H1 (cell line): ENCODE data around the gene CDIPT. TPM values are rescaled to one million over a fixed set of nuclear protein-coding genes. Genes with fewer than 3 reads are reported as not detected.

ENCODE experiments used
- CHD7 ChIP-seq: fragments of 300-600 bp; sonication (generic); IDR thresholded peaks from 2 replicates; pipeline ENCODE4 v1.7.1; 2012; ENCODE audit warnings: low read length, moderate library complexity, mild to moderate bottlenecking, inconsistent platforms; ENCODE audit not compliant: insufficient replicate concordance
- E2F6 ChIP-seq: IDR thresholded peaks from 2 replicates; pipeline ENCODE4 v1.6.1; 2012; ENCODE audit warnings: inconsistent platforms
- GTF2F1 ChIP-seq: IDR thresholded peaks from 2 replicates; pipeline ENCODE4 v1.6.1; 2012; ENCODE audit warnings: low read depth, low read length, improper control_type of control experiment, borderline replicate concordance
- HDAC6 ChIP-seq: IDR thresholded peaks from one replicate; pipeline ENCODE4 v1.7.1; 2012; ENCODE audit warnings: low read depth, mild to moderate bottlenecking, inconsistent platforms, low read length, moderate library complexity
- MAX ChIP-seq: IDR thresholded peaks from 2 replicates; pipeline ENCODE4 v1.6.1; 2012; ENCODE audit warnings: inconsistent platforms
- POLR2AphosphoS5 ChIP-seq: IDR thresholded peaks from 2 replicates; pipeline ENCODE4 v1.6.1; 2011; ENCODE audit warnings: low read depth, low read length
- RBBP5 ChIP-seq: IDR thresholded peaks from 2 replicates; pipeline ENCODE4 v1.7.1; 2012; ENCODE audit warnings: low read depth, mild to moderate bottlenecking, inconsistent platforms, low read length, moderate library complexity, borderline replicate concordance
- SAP30 ChIP-seq: fragments of 300-600 bp; sonication (generic); IDR thresholded peaks from 2 replicates; pipeline ENCODE4 v1.7.1; 2012; ENCODE audit warnings: low read length, moderate library complexity, mild to moderate bottlenecking, inconsistent platforms; ENCODE audit not compliant: insufficient read depth, insufficient replicate concordance
- polyA plus RNA-seq, 7 experiments: library from polyadenylated mRNA; depleted of rRNA in 3 of 7; stranded (reverse) in 5 of 7; unstranded in 2 of 7; fragments of >200 nt in 5 of 7; fragments of 200-250 nt in 2 of 7; gene quantifications; 1 replicate in 5 of 7; 2 replicates in 1 of 7; 4 replicates in 1 of 7; pipeline versions ENCODE4 v1.2.1 to v1.2.3, GENCODE V29; 2011 to 2013; ENCODE audit warnings: missing spikeins in 2 of 7, mixed read lengths in 2 of 7
- total RNA-seq: library from RNA; stranded (reverse); fragmentation: NEBNext Ultra II Directional; extraction: Animal tissue kit (Norgen Biotek cat#: 25700); gene quantifications from 2 replicates; pipeline ENCODE4 v1.2.1, GENCODE V29; 2021

Gene CDIPT
- total and polyA plus RNA-seq, 2 of the 8 experiments (the other 6 are each of a cell fraction or from before 2014, with no cell fraction given) = 69.2 to 140 TPM

GRCh38 chr16:29862884-29863668, at the start of gene CDIPT (continued):
- TF ChIP-seq E2F6 (no peak), CHD7 (no peak), HDAC6 (no peak), RBBP5 (peak; percentile 83; the same call in 1 of the 2 replicates), GTF2F1 (no peak), POLR2AphosphoS5 (no peak), SAP30 (peak; percentile 31), MAX (peak; percentile 31; the same call in 1 of the 2 replicates)
